K562 (cell line): ENCODE measurements around the gene MRPL54. TPM values are rescaled to one million over a fixed set of nuclear protein-coding genes. Genes with fewer than 3 reads are reported as not detected.

Experiments
- BRCA1 ChIP-seq, 2 experiments: fragments of 450-650 bp in 1 of 2; sonication (generic) in 1 of 2; formaldehyde crosslinking in 1 of 2; IDR thresholded peaks; 2 replicates each; pipeline versions ENCODE4 v1.5.0 to v1.6.1; 2017 to 2020; ENCODE audit warnings: mild to moderate bottlenecking in 1 of 2, missing genetic modification reagents in 1 of 2
- CAMTA2 ChIP-seq: fragments of 250-450 bp; sonication (Bioruptor Pico); conservative IDR thresholded peaks from 2 replicates; pipeline ENCODE4 v1.5.1; 2022
- NR2F6 ChIP-seq: fragments of 450-650 bp; formaldehyde crosslinking; IDR thresholded peaks from 2 replicates; pipeline ENCODE4 v1.4.0; 2020; ENCODE audit warnings: mild to moderate bottlenecking
- NRF1 ChIP-seq, 2 experiments: fragments of 450-650 bp; IDR thresholded peaks in 1 of 2; conservative IDR thresholded peaks in 1 of 2; 2 replicates each; pipeline ENCODE4 v1.6.1; 2014; ENCODE audit warnings: mild to moderate bottlenecking in 2 of 2
- SAFB ChIP-seq: fragments of 200-400 bp; formaldehyde crosslinking; IDR thresholded peaks from 2 replicates; pipeline ENCODE4 v1.6.1; 2017; ENCODE audit warnings: low read depth, low read length, borderline replicate concordance
- SOX6 ChIP-seq: fragments of 450-650 bp; IDR thresholded peaks from 2 replicates; pipeline ENCODE4 v1.6.1; 2014; ENCODE audit warnings: mild to moderate bottlenecking
- SREBF1 ChIP-seq: fragments of 150-350 bp; IDR thresholded peaks from 2 replicates; pipeline ENCODE4 v1.6.1; 2014; ENCODE audit warnings: antibody characterized with exemption, low read depth, low read length, borderline replicate concordance
- TCFL5 ChIP-seq: fragments of 250-450 bp; sonication (Bioruptor Pico); conservative IDR thresholded peaks from 2 replicates; pipeline ENCODE4 v1.6.1; 2021; ENCODE audit warnings: mild to moderate bottlenecking, moderate library complexity, matching md5 sums
- ZNF436 ChIP-seq: fragments of 250-450, 450-650 bp; sonication (Bioruptor Pico); formaldehyde crosslinking; IDR thresholded peaks from 2 replicates; pipeline ENCODE4 v1.7.0; 2020; ENCODE audit warnings: mild to moderate bottlenecking
- ZNF583 ChIP-seq: fragments of 250-450 bp; sonication (Bioruptor Pico); IDR thresholded peaks from 2 replicates; pipeline ENCODE4 v1.4.0; 2020
- polyA plus RNA-seq, 8 experiments: library from polyadenylated mRNA; depleted of rRNA in 4 of 8; stranded (reverse) in 5 of 8; unstranded in 3 of 8; fragments of >200 nt; fragmentation: Nextera tagmentation in 2 of 8; fragmentation: Illumina TruSeq in 1 of 8; extraction: Ambion mirVana in 2 of 8; extraction: Trizol in 1 of 8; gene quantifications; 2 replicates each; pipeline versions ENCODE4 v1.2.1 to v1.2.3, GENCODE V29; 2011 to 2014; ENCODE audit warnings: inconsistent platforms in 1 of 8, missing spikeins in 1 of 8
- total RNA-seq, 7 experiments: library from RNA; depleted of rRNA in 6 of 7; stranded (reverse); fragments of >200 nt in 6 of 7; fragmentation: Illumina TruSeq in 2 of 7; extraction: Trizol in 2 of 7; gene quantifications; 2 replicates each; pipeline versions ENCODE4 v1.2.1 to v1.2.3, GENCODE V29; 2011 to 2021; ENCODE audit warnings: low replicate concordance in 1 of 7
- TF ChIP-seq, protein P1 (sequence below), 2 experiments: fragments of 150-350 bp in 1 of 2; IDR thresholded peaks; 2 replicates each; pipeline ENCODE4 v1.6.1; 2012 to 2016; ENCODE audit warnings: low read depth in 2 of 2, low read length in 2 of 2, mild to moderate bottlenecking in 1 of 2, moderate library complexity in 1 of 2
- TF ChIP-seq, protein P2 (sequence below): fragments of 250-450 bp; sonication (Bioruptor Pico); IDR thresholded peaks from 2 replicates; pipeline ENCODE4 v1.8.0; 2021; ENCODE audit warnings: borderline replicate concordance, mild to moderate bottlenecking, moderate library complexity; ENCODE audit not compliant: poor library complexity, severe bottlenecking
- TF ChIP-seq, protein P3 (sequence below): fragments of 450-650 bp; formaldehyde crosslinking; IDR thresholded peaks from 2 replicates; pipeline ENCODE4 v1.4.0; 2020; ENCODE audit warnings: mild to moderate bottlenecking, mixed read lengths
- TF ChIP-seq, protein P4 (sequence below): fragments of 250-450 bp; sonication (Bioruptor Pico); IDR thresholded peaks from 2 replicates; pipeline ENCODE4 v1.9.0; 2021; ENCODE audit warnings: mild to moderate bottlenecking
- TF ChIP-seq, protein P5 (sequence below): fragments of 250-450 bp; sonication (Bioruptor Pico); IDR thresholded peaks from 2 replicates; pipeline ENCODE4 v1.8.0; 2021; ENCODE audit warnings: moderate library complexity, mild to moderate bottlenecking, inconsistent platforms
- TF ChIP-seq, protein P6 (sequence below), 2 experiments: IDR thresholded peaks in 1 of 2; conservative IDR thresholded peaks in 1 of 2; 2 replicates each; pipeline ENCODE4 v1.6.1; 2016; ENCODE audit warnings: low read depth in 2 of 2, mild to moderate bottlenecking in 1 of 2, missing compliant biosample characterization in 1 of 2, missing genetic modification characterization in 1 of 2, moderate library complexity in 1 of 2

MRPL54 gene
- total and polyA plus RNA-seq, 9 of the 15 experiments (the other 6 are each of a cell fraction or from before 2014, with no cell fraction given), result 3.5 to 120 (median 56.9) TPM

DNA sequence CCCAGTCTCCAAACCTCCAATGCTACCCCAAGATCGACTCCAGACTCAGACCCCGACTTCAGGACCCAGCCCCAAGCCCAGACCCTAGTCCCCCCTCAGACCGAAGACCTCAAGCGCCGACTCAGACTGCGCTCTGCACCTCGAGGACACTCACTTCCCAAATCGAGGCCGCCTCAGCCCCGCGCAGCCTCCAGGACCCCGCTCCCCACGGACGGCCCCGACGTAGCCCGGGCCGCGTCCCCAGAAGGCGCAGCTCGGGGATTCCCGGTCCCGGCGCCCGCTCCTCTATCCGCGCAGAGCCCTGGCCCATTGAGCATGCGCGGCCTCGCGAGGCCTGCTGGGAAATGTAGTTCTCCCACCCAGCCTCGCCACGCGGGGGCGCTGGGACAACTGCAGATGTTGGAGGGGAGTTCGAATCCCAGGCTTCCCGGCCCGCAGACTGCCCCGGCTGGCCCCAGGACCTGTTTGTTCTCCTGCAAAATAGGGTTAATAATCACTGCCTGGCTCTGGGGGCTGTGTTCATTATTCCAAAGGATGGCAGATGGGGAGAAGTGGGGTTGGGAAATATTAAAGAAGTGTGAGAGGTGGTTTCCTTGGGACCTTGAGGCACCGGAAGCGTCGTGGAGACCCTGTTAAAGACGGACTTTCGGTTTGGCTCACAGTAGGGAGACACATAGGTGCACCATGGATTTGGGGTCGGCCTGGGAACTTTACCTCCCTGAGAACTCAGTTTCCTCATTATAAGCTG lies 926 bp upstream of the MRPL54 start, which contains the start of gene APBA3 (continued):
- TF ChIP-seq, protein P1, sequence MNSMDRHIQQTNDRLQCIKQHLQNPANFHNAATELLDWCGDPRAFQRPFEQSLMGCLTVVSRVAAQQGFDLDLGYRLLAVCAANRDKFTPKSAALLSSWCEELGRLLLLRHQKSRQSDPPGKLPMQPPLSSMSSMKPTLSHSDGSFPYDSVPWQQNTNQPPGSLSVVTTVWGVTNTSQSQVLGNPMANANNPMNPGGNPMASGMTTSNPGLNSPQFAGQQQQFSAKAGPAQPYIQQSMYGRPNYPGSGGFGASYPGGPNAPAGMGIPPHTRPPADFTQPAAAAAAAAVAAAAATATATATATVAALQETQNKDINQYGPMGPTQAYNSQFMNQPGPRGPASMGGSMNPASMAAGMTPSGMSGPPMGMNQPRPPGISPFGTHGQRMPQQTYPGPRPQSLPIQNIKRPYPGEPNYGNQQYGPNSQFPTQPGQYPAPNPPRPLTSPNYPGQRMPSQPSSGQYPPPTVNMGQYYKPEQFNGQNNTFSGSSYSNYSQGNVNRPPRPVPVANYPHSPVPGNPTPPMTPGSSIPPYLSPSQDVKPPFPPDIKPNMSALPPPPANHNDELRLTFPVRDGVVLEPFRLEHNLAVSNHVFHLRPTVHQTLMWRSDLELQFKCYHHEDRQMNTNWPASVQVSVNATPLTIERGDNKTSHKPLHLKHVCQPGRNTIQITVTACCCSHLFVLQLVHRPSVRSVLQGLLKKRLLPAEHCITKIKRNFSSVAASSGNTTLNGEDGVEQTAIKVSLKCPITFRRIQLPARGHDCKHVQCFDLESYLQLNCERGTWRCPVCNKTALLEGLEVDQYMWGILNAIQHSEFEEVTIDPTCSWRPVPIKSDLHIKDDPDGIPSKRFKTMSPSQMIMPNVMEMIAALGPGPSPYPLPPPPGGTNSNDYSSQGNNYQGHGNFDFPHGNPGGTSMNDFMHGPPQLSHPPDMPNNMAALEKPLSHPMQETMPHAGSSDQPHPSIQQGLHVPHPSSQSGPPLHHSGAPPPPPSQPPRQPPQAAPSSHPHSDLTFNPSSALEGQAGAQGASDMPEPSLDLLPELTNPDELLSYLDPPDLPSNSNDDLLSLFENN (IDR thresholded peaks at IDR 0.05; ENCODE audit: low read depth in 2 of 2, low read length in 2 of 2), result peak; percentile 17 to 53; a peak in 2 of 4 replicates
- TF ChIP-seq SREBF1 (no peak; the same call in 1 of the 2 replicates), TCFL5 (no peak), ZNF436 (CRISPR knock-in tag) (no peak), NR2F6 (CRISPR knock-in tag) (no peak), SAFB (no peak), SOX6 (peak; percentile 30; the same call in 1 of the 2 replicates), NRF1 (conservative IDR thresholded peaks at IDR 0.05 in 1 of 2, IDR thresholded peaks at IDR 0.05 in 1 of 2) (peak; percentile 96 to 97), BRCA1 (IDR thresholded peaks at IDR 0.05) (no peak), BRCA1 (CRISPR knock-in tag; IDR thresholded peaks at IDR 0.05) (no peak), CAMTA2 (CRISPR knock-in tag) (no peak), ZNF583 (CRISPR knock-in tag) (0 out of 2 replicates have a peak, but pooled peaks have one; percentile 36)
- TF ChIP-seq, protein P2, sequence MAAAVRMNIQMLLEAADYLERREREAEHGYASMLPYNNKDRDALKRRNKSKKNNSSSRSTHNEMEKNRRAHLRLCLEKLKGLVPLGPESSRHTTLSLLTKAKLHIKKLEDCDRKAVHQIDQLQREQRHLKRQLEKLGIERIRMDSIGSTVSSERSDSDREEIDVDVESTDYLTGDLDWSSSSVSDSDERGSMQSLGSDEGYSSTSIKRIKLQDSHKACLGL (CRISPR knock-in tag), result no peak
- TF ChIP-seq, protein P3, sequence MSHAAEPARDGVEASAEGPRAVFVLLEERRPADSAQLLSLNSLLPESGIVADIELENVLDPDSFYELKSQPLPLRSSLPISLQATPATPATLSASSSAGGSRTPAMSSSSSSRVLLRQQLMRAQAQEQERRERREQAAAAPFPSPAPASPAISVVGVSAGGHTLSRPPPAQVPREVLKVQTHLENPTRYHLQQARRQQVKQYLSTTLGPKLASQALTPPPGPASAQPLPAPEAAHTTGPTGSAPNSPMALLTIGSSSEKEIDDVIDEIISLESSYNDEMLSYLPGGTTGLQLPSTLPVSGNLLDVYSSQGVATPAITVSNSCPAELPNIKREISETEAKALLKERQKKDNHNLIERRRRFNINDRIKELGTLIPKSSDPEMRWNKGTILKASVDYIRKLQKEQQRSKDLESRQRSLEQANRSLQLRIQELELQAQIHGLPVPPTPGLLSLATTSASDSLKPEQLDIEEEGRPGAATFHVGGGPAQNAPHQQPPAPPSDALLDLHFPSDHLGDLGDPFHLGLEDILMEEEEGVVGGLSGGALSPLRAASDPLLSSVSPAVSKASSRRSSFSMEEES (CRISPR knock-in tag), result no peak
- TF ChIP-seq, protein P4, sequence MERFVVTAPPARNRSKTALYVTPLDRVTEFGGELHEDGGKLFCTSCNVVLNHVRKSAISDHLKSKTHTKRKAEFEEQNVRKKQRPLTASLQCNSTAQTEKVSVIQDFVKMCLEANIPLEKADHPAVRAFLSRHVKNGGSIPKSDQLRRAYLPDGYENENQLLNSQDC (CRISPR knock-in tag), result no peak
- TF ChIP-seq, protein P5, sequence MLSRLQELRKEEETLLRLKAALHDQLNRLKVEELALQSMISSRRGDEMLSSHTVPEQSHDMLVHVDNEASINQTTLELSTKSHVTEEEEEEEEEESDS (CRISPR knock-in tag), result no peak
- TF ChIP-seq, protein P6, sequence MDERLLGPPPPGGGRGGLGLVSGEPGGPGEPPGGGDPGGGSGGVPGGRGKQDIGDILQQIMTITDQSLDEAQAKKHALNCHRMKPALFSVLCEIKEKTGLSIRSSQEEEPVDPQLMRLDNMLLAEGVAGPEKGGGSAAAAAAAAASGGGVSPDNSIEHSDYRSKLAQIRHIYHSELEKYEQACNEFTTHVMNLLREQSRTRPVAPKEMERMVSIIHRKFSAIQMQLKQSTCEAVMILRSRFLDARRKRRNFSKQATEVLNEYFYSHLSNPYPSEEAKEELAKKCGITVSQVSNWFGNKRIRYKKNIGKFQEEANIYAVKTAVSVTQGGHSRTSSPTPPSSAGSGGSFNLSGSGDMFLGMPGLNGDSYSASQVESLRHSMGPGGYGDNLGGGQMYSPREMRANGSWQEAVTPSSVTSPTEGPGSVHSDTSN (CRISPR knock-in tag; IDR thresholded peaks at IDR 0.05; ENCODE audit: low read depth), result no peak
- TF ChIP-seq, protein P6 (tag; conservative IDR thresholded peaks at IDR 0.05; ENCODE audit: low read depth), result no peak
